Mammary microvascular endothelial cell (primary cell): ENCODE measurements around the gene UCP3. TPM values are rescaled to one million over a fixed set of nuclear protein-coding genes. Genes with fewer than 3 reads are reported as not detected.

Experiments
- total RNA-seq: library from RNA; depleted of rRNA; stranded (reverse); fragments of >200 nt; gene quantifications from 2 replicates; pipeline ENCODE4 v1.2.3, GENCODE V29; 2015

The UCP3 gene
- total RNA-seq: 0.07 and 0.54 TPM in 2 replicates

GRCh38 chr11:74008373-74009229 is at the start of gene UCP3:
Gene UCP3 (minus strand): TSS chr11:74009085. CDS start chr11:74007042, 2,043 bp downstream.

DNA sequence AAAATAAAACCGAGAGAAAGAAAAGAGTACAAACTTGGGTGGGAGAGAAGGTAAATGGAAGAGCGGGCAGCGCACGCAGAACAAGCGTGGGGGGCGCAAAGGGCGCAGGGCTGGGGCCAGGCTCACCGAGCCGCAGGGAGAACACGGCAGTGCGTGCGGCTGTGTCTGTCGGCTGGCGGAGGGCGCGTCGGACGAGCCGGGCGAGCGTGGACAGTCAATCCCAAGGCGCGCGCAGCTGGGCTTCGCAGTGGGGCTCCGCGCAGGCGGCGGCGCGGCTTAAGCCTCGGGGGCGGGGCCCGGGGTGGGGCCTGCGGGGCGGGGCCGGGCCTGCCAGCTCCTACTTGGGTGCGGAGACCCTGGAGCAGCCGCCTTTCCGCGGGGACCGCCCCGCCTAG is 26.3 kb downstream of the UCP3 start, which contains the start of gene UCP2:
TSS of gene UCP2 (minus strand) at position 249 of the 395 bp plus-strand sequence. CDS start 4,465 bp downstream, outside the sequence.

DNA sequence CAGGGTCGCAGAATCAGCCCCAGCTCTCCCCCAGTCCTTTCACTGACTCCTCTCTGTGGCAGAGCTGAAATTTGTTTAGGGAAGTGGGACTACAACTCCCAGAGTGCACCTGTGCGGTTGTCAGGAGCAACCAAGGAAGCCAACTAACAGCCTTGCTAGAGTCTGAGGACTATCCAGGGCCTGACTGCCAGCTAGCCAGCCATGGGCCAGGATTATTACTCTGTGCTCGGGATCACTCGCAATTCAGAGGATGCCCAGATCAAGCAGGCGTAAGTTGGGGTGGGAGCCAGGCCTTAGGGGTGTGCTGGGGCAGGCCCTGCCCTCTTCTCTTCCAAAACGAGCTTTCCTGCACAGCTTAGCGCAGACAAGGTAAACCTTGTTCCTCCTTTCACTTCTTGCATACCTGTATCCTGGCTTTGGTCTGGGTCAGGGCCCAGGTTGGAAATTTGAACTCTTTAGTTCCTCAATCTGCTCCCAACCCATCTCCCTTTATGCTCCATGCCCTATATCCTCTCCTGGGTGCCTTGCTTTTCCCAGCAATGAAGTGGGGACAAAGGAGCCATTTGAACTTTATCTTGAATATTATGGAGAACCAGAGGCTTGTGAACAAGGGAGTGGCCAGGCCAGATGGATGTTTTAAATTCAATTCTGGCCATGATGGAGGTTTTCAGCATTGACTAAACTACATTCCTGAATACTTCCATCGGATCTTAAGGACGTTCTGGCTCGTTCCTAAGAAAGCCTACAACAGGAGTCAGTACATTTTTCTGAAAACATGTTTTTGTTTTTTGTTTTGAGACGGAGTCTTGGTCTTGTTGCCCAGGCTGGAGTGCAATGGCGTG is 57.8 kb downstream of the UCP3 start, which contains the start of gene DNAJB13:
TSS of gene DNAJB13 (plus strand) at position 158 of the 842 bp plus-strand sequence. CDS start at position 202, 44 bp downstream.

Other genes starting within 250 kb of the UCP3 start
- gene RAB6A, start 248.0 kb downstream of the UCP3 start, total RNA-seq: 99.5 and 101 TPM in 2 replicates
- gene MRPL48, start 221.2 kb downstream of the UCP3 start, total RNA-seq: 20.2 and 33.8 TPM in 2 replicates
- 126 and 131 TPM in 2 replicates for gene COA4, start 132.2 kb downstream of the UCP3 start, total RNA-seq
- 6.3 and 6.5 TPM in 2 replicates for gene PAAF1, start 132.1 kb downstream of the UCP3 start, total RNA-seq
- gene DNAJB13, start 58.1 kb downstream of the UCP3 start, total RNA-seq: 0.15 TPM in 1 of 2 replicates, not detected in the other
- gene UCP2, start 26.2 kb downstream of the UCP3 start, total RNA-seq: 4.1 and 11.4 TPM in 2 replicates
- 14.2 and 14.7 TPM in 2 replicates for gene C2CD3, start 161.9 kb upstream of the UCP3 start, total RNA-seq
- 20.5 and 30.0 TPM in 2 replicates for gene PPME1, start 162.2 kb upstream of the UCP3 start, total RNA-seq